Measurements from ENCODE around the gene DPP6.
"Not testable (repeated sequence)": the region's sequence is repeated elsewhere in the genome, so short reads cannot be mapped to it uniquely, and the experiment has no call there.

Gene DPP6

DNA sequence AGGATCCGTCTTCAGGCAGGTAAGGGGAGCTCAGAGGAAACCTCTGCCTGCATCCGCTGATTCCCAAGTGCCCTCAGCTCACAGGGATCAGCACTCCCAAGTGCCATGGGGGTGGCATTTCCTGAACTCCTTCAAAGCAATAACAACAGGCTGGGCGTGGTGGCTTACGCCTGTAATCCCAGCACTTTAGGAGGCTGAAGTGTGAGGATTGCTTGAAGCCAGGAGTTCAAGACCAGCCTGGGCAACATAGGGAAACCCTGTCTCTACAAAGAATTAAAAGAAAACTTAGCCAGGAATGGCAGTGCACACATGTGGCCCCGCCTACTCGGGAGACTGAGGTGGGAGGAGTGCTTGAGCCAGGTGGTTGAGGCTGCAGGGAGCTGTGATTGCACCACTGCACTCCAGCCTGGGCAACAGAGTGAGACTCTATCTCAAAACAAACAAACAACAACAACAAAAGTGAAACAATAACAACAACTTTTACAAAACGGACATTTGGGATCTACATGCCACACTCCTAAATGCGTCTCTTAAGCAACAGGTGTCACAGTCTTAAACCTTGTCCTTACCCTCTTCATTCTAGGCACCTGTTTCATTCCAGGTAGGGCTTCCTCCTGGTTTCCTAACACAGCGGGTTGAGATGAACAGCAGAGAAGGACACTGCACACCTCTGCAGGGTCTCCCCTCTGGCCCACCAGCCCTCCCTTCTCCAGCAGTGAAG lies 877.0 kb downstream of the DPP6 start:
- Histone ChIP-seq H3K36me3 (ENCODE audit: insufficient read depth, low read length) (no peaks in the 10 kb centered on the region), H3K4me3 (ENCODE audit: low read length) (no peak overlapping the region)

DNA sequence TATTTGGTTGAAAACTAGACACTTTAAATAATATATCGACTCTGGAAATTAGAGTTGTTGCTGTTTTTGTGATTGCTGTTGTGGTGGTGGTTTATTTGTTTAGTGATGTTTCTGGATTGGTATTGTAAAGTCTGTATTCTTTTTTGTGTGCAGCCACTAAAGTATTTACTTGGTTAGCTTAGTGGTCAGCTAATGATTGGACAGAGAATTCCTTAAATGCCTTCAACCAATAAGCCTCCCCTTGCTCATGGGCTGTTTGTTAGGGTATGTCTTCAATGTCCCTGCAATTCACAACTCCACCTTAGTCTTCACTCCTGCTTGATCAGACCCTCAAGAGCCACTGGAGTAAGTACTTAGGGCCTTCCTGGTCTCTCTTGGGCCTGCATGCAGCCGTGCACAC lies 879.7 kb downstream of the DPP6 start:
- Histone ChIP-seq H3K36me3 (ENCODE audit: insufficient read depth, low read length) (no peaks in the 10 kb centered on the region), H2AFZ (ENCODE audit: low read depth, low read length) (no peak overlapping the region), H3K9me3 (ENCODE audit: low read length) (peaks cover 7% of the 10 kb centered on the region), H3K4me1 (ENCODE audit: insufficient read depth, low read length) (no peaks in the 10 kb centered on the region), H3K4me3 (ENCODE audit: low read length) (no peak overlapping the region), H3K27me3 (ENCODE audit: insufficient read depth, low read length) (no peaks in the 10 kb centered on the region)

More for the DNA sequence above, 877.0 kb downstream of the DPP6 start:
- Histone ChIP-seq H2AFZ (ENCODE audit: low read depth, low read length) (no peak overlapping the region), H3K27me3 (ENCODE audit: insufficient read depth, low read length) (peaks cover 3% of the 10 kb centered on the region), H3K4me1 (ENCODE audit: insufficient read depth, low read length) (no peaks in the 10 kb centered on the region), H3K9me3 (ENCODE audit: low read length) (peaks cover 4% of the 10 kb centered on the region)

DNA sequence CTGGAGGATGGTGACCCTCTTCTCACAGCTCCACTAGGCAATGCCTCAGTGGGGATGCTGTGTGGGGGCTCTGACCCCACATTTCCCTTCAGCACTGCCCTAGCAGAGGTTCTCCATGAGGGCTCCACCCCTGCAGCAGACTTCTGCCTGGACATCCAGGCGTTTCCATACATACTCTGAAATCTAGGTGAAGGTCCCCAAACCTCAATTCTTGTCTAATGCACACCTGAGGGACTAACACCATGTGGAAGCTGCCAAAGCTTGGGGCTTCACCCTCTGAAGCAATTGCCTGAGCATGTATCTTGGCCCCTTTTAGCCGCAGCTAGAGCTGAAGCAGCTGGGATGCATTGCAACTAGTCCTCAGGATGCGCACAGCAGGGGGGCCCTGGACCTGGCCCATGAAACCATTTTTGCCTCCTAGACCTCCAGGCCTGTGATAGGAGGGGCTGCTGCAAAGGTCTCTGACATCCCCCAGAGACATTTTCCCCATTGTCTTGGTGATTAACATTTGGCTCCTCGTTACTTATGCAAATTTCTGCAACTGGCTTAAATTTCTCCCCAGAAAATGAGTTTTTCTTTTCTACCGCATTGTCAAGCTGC lies 882.3 kb downstream of the DPP6 start:
- H3K9me3 ChIP-seq (ENCODE audit: low read length); H3K36me3 ChIP-seq (ENCODE audit: insufficient read depth, low read length); H3K27me3 ChIP-seq (ENCODE audit: insufficient read depth, low read length); H3K4me1 ChIP-seq (ENCODE audit: insufficient read depth, low read length); H3K4me3 ChIP-seq (ENCODE audit: low read length); H2AFZ ChIP-seq (ENCODE audit: low read depth, low read length): not testable (repeated sequence)

DNA sequence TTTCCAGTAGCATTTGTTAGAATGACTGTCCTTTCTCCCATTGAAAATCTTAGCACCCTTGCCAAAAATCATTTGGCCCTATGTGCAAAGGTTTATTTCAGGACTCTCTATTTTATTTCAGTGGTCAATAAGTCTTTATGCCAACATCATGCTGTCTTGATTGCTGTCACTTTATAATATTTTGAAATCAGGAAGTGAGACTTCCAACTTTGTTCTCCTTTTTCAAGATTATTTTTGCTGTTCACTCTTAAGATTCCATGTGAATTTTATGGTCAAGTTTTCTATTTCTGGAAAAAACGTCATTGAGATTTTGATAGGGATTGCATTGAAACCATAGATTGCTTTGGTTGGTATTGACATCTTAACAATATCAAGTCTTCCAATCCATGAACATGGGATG lies 885.6 kb downstream of the DPP6 start:
- Histone ChIP-seq H2AFZ (ENCODE audit: low read depth, low read length) (no peak overlapping the region), H3K4me1 (ENCODE audit: insufficient read depth, low read length) (no peaks in the 10 kb centered on the region), H3K36me3 (ENCODE audit: insufficient read depth, low read length) (peaks cover 6% of the 10 kb centered on the region), H3K4me3 (ENCODE audit: low read length) (no peak overlapping the region), H3K27me3 (ENCODE audit: insufficient read depth, low read length) (no peaks in the 10 kb centered on the region), H3K9me3 (ENCODE audit: low read length) (peaks cover 10% of the 10 kb centered on the region)

DNA sequence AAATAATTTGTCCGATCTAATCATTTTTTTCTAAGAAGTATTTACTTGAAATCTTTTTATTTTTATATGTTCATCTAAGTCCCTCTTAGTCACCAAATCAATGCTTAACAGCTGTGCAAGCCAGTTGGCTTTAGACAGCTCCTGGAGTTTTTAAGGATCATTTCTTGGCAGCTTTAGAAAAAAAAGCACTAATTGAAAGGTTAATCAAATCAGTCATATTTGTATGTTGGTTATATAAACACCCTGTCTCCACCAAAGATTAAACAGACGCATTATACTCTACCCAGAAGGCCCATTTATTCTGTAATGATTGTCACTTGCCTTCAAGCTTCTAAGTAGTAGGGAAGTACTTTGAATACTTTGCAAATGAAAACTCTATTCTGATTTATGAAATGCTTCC lies 890.5 kb downstream of the DPP6 start:
- Histone ChIP-seq H3K4me3 (ENCODE audit: low read length) (no peak overlapping the region), H3K4me1 (ENCODE audit: insufficient read depth, low read length) (no peaks in the 10 kb centered on the region), H3K27me3 (ENCODE audit: insufficient read depth, low read length) (no peaks in the 10 kb centered on the region), H2AFZ (ENCODE audit: low read depth, low read length) (no peak overlapping the region), H3K36me3 (ENCODE audit: insufficient read depth, low read length) (peaks cover 41% of the 10 kb centered on the region), H3K9me3 (ENCODE audit: low read length) (peaks cover 3% of the 10 kb centered on the region)
